Lower leg skin (tissue), 4 donors: ENCODE measurements around the gene PIGQ. TPM values are rescaled to one million over a fixed set of nuclear protein-coding genes. Genes with fewer than 3 reads are reported as not detected.

ENCODE experiments used
- DNase-seq, 2 donors: peaks; one replicate each; pipeline ENCODE4 v3.0.0-alpha.2; 2019; ENCODE audit warnings: low spot score in 2 of 2
- H3K4me3 ChIP-seq: fragments of 200-600 bp; sonication (generic); 2 replicates; pipeline ENCODE4 v1.5.1; 2017; ENCODE audit warnings: mild to moderate bottlenecking, low read depth; ENCODE audit not compliant: poor library complexity, severe bottlenecking
- CTCF ChIP-seq, 3 donors: fragments of 450-650 bp; IDR thresholded peaks; one replicate each; pipeline ENCODE4 v1.5.1; 2016; ENCODE audit warnings: antibody characterized with exemption in 3 of 3, mild to moderate bottlenecking in 3 of 3, moderate library complexity in 2 of 3
- POLR2A ChIP-seq, 2 donors: fragments of 450-650 bp; IDR thresholded peaks; one replicate each; pipeline ENCODE4 v1.6.1; 2016 to 2017; ENCODE audit warnings: antibody characterized with exemption in 2 of 2, mild to moderate bottlenecking in 1 of 2, moderate library complexity in 1 of 2
- WGBS, 2 donors: methylation state at CpG; one replicate each; pipeline ENCODE4 v1.1.5; 2018; 5-methylcytosine and 5-hydroxymethylcytosine counted together
- intact Hi-C: fragments of 100-400 bp; cut with DNase I; formaldehyde crosslinking; loops from one replicate; pipeline ENCODE4 v1.15.0; 2023; ENCODE audit warnings: low total_unique reads
- total RNA-seq, 4 donors: library from RNA; depleted of rRNA; stranded (reverse); fragments of >200 nt; gene quantifications; one replicate each; pipeline ENCODE4 v1.1.0, GENCODE V29; 2016

The PIGQ gene
- total RNA-seq, 4 donors from 2014 or later, result 33.2 to 46.1 (median 43.5) TPM

DNA sequence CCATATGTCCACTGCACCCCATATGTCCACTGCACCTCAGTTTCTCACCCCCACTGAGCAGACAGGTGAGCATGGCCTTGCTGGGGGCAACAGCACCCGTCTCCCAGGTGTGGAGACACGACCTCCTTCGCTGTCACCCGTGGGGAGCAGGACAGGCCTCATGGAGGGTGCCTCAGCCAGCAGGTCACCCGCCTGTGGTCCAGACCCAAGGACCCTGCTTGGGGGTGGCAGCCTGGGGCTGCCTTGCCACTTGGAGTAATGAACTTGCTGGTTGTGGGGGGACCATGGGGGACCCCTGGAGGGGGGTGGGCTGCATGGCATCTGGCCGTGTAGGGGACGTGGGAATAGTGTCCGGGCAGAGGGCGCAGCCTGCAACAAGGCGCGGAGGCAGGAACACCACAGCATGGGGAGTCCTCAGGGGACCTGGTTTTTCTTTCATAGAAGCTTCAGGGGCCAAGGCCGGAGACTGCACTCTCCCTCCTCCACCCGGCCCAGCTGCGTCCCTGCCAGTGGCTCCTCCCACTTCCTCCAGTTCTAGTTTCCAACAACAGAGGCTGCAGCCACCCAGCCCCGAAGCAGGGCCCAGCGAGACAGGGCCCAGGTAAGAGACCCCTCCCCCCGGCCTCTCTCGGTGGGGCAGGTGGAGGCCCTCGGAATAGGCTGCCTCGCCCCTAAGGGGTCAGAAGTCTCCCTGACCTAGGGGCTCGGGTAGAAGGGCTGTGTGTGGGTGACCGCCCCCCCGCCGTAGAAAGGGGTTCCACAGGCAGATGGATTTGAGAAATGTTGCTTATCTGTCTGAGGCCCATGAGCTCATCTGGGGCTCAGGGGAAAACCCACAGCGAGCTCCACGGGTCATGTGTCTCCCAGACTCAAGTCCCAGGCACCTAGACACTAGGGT, 3.0 kb upstream of the PIGQ start, which contains the start of gene NHLRC4:
TSS of gene NHLRC4 (plus strand) at position 531 of the 898 bp plus-strand sequence. CDS start 1,043 bp downstream, outside the sequence.
- DNase-seq, result peak; percentile 62 to 93
- intact Hi-C loops, result no loop called here
- TF ChIP-seq POLR2A (IDR thresholded peaks at IDR 0.05) (no peak), CTCF (IDR thresholded peaks at IDR 0.05) (no peak)
- WGBS, 2 donors, result 37 to 49% methylated on average over 17 to 26 of the region's 26 CpGs
- no peak within 1 kb of the TSS for H3K4me3 ChIP-seq

GRCh38 chr16:567373-568256, 2.2 kb upstream of the PIGQ start:
- no peak for DNase-seq
- intact Hi-C loops, result no loop called here
- WGBS, 2 donors, result 81 to 90% methylated on average over 15 to 26 of the region's 35 CpGs
- TF ChIP-seq CTCF (IDR thresholded peaks at IDR 0.05) (no peak), POLR2A (IDR thresholded peaks at IDR 0.05) (no peak)
- H3K4me3 ChIP-seq, result no peak overlapping the region

DNA sequence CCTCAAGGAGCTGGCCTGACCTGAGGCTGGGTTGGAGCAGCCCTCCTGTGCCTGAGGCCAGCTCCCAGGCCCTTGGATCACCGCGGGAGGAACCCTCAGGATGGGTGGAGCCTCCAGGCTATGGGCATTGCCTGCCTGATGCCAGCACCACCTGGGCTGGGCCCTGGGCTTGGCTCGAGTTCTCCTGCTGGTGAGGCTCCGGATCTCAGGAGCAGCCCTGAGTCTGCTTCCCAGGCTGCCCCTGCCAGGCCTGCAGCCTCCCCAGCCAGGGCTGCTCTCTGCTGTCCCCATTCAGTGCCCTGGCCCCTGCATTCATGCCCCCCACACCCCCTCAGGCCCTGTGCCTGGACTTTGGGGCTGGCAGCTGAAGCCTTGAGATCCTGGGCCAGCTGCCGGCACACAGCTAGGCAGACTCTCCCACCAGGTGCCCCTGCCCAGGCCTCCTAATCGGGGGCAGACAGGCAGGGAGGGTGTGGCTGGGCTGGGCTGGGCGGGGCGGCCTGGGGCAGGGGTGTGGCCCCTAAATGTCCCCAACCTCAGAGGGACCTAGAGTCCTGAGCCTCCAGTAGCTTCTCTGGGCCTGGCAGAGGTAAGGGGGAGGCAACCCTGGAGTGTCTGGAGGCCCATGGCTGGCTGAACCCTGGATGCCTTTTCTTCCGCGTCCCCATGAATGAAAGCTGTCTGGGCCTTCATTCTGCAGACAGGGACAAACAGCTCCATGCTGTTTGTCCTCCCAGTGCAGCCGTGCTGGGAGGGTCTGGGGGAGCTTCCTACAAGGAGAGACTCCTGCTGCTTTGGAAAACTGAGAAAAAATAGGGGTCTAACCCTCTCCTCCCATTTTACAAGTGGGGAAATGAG, 1.1 kb upstream of the PIGQ start:
- intact Hi-C loops, result no loop called here
- TF ChIP-seq CTCF (IDR thresholded peaks at IDR 0.05) (no peak), POLR2A (IDR thresholded peaks at IDR 0.05) (no peak)
- DNase-seq, result no peak
- WGBS, 2 donors, result 26 to 34% methylated on average over 5 to 9 of the region's 11 CpGs
- no peak overlapping the region for H3K4me3 ChIP-seq

GRCh38 chr16:572865-573650, 3.3 kb downstream of the PIGQ start:
- TF ChIP-seq POLR2A (IDR thresholded peaks at IDR 0.05), result no peak
- TF ChIP-seq CTCF (IDR thresholded peaks at IDR 0.05), result no peak
- WGBS, 2 donors, result 80 to 87% methylated on average over 22 to 27 of the region's 27 CpGs
- intact Hi-C loops, result no loop called here
- H3K4me3 ChIP-seq, result no peak overlapping the region
- DNase-seq, result no peak
